GM10266 (cell line): ENCODE measurements around the gene INTS11.

Experiments
- DNase-seq: peaks from one replicate; pipeline ENCODE4 v3.0.0; 2012; ENCODE audit errors: extremely low spot score
- TF ChIP-seq, protein P1 (sequence below): IDR thresholded peaks from 2 replicates; pipeline ENCODE4 v1.5.1; 2012; ENCODE audit warnings: mild to moderate bottlenecking, low read depth; ENCODE audit not compliant: control insufficient read depth, insufficient read depth; ENCODE audit errors: missing control alignments

INTS11 gene

DNA sequence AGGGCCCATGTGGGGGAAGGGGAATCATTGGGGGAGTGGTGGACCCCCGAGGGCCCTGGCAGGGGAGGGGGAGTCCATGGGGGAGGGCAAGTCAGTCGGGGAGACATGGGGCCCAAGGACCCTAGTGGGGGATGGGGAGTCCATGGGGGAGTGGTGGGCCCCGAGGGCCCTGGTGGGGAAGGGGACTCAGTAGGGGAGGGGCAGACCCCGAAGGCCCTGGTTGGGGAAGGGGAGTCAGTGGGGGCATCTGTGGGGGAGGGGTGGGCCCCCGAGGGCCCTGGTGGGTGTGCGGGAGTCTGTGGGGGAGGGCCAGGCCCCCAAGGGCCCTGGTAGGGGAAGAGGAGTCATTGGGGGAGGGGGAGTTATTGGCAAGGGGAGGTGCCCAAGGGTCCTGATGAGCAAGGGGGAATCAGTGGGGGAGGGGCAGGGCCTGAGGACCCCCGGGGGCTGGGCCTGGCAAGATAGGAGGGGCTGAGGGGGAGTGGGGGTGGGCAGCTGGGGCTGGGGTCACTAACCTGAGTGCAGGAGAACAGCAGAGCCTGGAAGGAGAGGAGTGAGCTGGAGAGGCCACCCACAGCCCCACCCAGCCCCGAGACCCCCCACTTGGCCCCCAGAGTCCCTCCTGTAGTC is 31.8 kb upstream of the INTS11 start:
- no peak for DNase-seq
- TF ChIP-seq, protein P1, sequence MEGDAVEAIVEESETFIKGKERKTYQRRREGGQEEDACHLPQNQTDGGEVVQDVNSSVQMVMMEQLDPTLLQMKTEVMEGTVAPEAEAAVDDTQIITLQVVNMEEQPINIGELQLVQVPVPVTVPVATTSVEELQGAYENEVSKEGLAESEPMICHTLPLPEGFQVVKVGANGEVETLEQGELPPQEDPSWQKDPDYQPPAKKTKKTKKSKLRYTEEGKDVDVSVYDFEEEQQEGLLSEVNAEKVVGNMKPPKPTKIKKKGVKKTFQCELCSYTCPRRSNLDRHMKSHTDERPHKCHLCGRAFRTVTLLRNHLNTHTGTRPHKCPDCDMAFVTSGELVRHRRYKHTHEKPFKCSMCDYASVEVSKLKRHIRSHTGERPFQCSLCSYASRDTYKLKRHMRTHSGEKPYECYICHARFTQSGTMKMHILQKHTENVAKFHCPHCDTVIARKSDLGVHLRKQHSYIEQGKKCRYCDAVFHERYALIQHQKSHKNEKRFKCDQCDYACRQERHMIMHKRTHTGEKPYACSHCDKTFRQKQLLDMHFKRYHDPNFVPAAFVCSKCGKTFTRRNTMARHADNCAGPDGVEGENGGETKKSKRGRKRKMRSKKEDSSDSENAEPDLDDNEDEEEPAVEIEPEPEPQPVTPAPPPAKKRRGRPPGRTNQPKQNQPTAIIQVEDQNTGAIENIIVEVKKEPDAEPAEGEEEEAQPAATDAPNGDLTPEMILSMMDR: no peak

DNA sequence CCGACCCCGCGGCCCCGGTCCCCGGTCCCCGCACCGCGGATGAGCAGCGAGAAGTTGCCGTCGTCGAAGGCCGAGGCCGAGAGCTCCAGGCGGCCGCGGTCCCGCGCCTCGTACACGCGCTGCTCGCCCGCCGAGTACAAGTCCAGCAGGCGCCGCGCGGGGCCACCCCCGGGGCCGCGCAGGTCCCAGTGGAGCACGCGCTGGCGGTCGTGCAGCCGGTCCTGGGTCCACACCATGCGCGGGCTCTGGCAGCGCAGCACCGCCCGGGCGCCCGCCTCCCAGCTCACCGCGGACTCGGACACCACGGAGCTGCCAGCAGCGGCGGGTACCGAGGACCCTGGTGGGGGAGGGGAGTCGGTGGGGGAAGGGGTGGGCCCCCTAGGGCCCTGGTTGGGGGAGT is 31.0 kb upstream of the INTS11 start:
- DNase-seq: no peak
- TF ChIP-seq, protein P1: no peak

GRCh38 chr1:1354271-1355247 is 30.1 kb upstream of the INTS11 start:
- TF ChIP-seq, protein P1: no peak
- no peak for DNase-seq

- TF ChIP-seq, protein P1: no peak
- DNase-seq: no peak
Observed at GRCh38 chr1:1353389-1354151, 29.1 kb upstream of the INTS11 start.

DNA sequence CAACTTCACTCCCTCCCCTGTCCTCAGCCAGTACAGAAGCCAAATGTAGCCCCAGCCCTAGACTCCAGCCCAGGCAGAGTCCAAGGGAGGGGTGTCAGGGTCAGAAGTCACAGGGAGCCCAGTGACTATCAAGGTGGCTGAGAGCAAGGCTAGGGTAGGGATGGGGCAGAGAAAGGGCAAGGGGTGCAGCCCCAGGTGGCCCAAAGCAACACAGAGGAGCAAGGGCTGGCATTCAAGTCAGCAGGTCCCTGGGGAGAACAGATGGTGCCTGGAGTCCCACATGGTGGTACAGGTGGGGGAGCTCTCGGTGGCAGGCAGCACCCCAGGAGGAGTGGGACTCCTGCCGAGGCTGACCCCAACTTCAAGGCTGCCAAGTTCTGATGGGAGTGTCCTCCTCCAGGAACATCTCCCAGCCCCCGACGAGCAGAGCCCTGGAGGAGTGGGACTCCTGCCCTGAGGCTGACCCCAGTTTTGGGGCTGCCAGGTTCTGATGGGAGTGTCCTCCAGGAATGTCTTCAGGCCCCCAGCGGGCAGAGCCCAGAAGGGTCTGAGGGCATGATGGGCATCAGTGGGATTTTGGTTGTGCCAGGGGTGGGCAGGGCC is 28.4 kb upstream of the INTS11 start:
- TF ChIP-seq, protein P1: no peak
- DNase-seq: no peak

GRCh38 chr1:1351511-1352427 is 27.3 kb upstream of the INTS11 start:
- TF ChIP-seq, protein P1: no peak
- no peak for DNase-seq
